Uterus (tissue), 4 donors: ENCODE data around the gene NXNL2. TPM values are rescaled to one million over a fixed set of nuclear protein-coding genes. Genes with fewer than 3 reads are reported as not detected.

Experiments used
- DNase-seq, 2 donors: peaks; one replicate each; pipeline ENCODE4 v3.0.0-alpha.2; 2019 to 2020
- H3K27ac ChIP-seq, 2 donors: fragments of 200-600 bp; sonication (generic); 1 replicate in 1 of 2; 2 replicates in 1 of 2; pipeline ENCODE4 v1.5.1; 2016 to 2018
- H3K27me3 ChIP-seq, 2 donors: fragments of 200-600 bp; sonication (generic); one replicate each; pipeline ENCODE4 v1.5.1; 2018 to 2019; ENCODE audit warnings: control low read depth in 1 of 2
- H3K36me3 ChIP-seq, 2 donors: fragments of 200-600 bp; sonication (generic); one replicate each; pipeline ENCODE4 v1.5.1; 2019; ENCODE audit warnings: control low read depth in 1 of 2
- H3K4me1 ChIP-seq, 2 donors: fragments of 200-600 bp; sonication (generic); one replicate each; pipeline ENCODE4 v1.5.1; 2018 to 2019; ENCODE audit warnings: control low read depth in 1 of 2
- H3K4me3 ChIP-seq, 2 donors: fragments of 200-600 bp; sonication (generic); 1 replicate in 1 of 2; 2 replicates in 1 of 2; pipeline ENCODE4 v1.5.1; 2018 to 2019; ENCODE audit warnings: mild to moderate bottlenecking in 1 of 2
- H3K9me3 ChIP-seq, 2 donors: fragments of 200-600 bp; sonication (generic); one replicate each; pipeline ENCODE4 v1.5.1; 2019; ENCODE audit warnings: control low read depth in 1 of 2
- CTCF ChIP-seq, 4 experiments: fragments of 200-600 bp in 2 of 4; fragments of 450-650 bp in 2 of 4; sonication (generic) in 2 of 4; IDR thresholded peaks; one replicate each; pipeline ENCODE4 v1.5.1; 2016 to 2019; ENCODE audit warnings: antibody characterized with exemption in 4 of 4, mild to moderate bottlenecking in 2 of 4, moderate library complexity in 1 of 4
- POLR2A ChIP-seq, 2 donors: fragments of 450-650 bp; IDR thresholded peaks; one replicate each; pipeline ENCODE4 v1.6.1; 2016; ENCODE audit warnings: antibody characterized with exemption in 2 of 2, mild to moderate bottlenecking in 1 of 2, moderate library complexity in 1 of 2
- intact Hi-C: fragments of 100-400 bp; cut with DNase I; formaldehyde crosslinking; loops from one replicate; pipeline ENCODE4 v1.15.1; 2023; ENCODE audit warnings: low total_unique reads
- total RNA-seq, 4 donors: library from RNA; depleted of rRNA in 3 of 4; stranded (reverse); fragments of >200 nt in 3 of 4; gene quantifications; one replicate each; pipeline versions ENCODE4 v1.1.0 to v1.2.4, GENCODE V29; 2014 to 2023
- donor health status: DM: yes; HTN: yes; CAD: no.

NXNL2 gene
- total RNA-seq, 4 donors from 2014 or later = 2.0 to 32.4 (median 9.7) TPM

DNA sequence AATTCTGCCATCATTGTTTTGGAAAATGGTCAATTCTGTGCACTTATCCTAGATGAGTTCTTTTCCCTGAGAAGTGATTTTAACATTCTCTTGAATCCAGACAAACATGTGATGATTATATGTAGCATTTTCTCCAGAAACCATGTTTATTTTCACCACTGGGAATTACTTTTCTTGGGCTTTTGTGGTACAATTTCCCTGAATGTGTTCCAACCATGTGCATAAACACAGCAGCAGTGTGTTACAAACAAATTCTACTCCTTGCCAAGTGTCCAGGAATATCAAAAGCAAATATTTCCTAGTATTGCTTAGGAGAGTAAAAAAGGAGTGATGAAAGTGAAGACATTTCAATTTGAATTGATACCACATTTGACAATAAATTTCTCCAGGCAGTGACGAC, 50.4 kb downstream of the NXNL2 start:
- H3K4me1 ChIP-seq = no peaks in the 10 kb centered on the region
- no peak for DNase-seq
- H3K27ac ChIP-seq = no peak overlapping the region
- intact Hi-C loops = no loop called here
- no peaks in the 10 kb centered on the region for H3K9me3 ChIP-seq
- no peaks in the 10 kb centered on the region for H3K36me3 ChIP-seq
- no peak overlapping the region for H3K4me3 ChIP-seq
- TF ChIP-seq POLR2A (IDR thresholded peaks at IDR 0.05) (no peak), CTCF (IDR thresholded peaks at IDR 0.05) (no peak)
- H3K27me3 ChIP-seq = no peaks in the 10 kb centered on the region

- Histone ChIP-seq H3K4me1 (no peaks in the 10 kb centered on the region), H3K4me3 (no peak overlapping the region), H3K36me3 (no peaks in the 10 kb centered on the region), H3K27ac (no peak overlapping the region), H3K9me3 (no peaks in the 10 kb centered on the region), H3K27me3 (no peaks in the 10 kb centered on the region)
- no peak for DNase-seq
- TF ChIP-seq CTCF (IDR thresholded peaks at IDR 0.05) (no peak), POLR2A (IDR thresholded peaks at IDR 0.05) (no peak)
- intact Hi-C loops = no loop called here
Observed at GRCh38 chr9:88586452-88586851, 51.5 kb downstream of the NXNL2 start.

GRCh38 chr9:88587182-88587581, 52.2 kb downstream of the NXNL2 start:
- intact Hi-C loops = no loop called here
- H3K27me3 ChIP-seq = no peaks in the 10 kb centered on the region
- no peak overlapping the region for H3K27ac ChIP-seq
- DNase-seq = no peak
- no peaks in the 10 kb centered on the region for H3K9me3 ChIP-seq
- no peak for TF ChIP-seq CTCF (IDR thresholded peaks at IDR 0.05)
- no peak for TF ChIP-seq POLR2A (IDR thresholded peaks at IDR 0.05)
- H3K36me3 ChIP-seq = no peaks in the 10 kb centered on the region
- no peak overlapping the region for H3K4me3 ChIP-seq
- no peaks in the 10 kb centered on the region for H3K4me1 ChIP-seq

DNA sequence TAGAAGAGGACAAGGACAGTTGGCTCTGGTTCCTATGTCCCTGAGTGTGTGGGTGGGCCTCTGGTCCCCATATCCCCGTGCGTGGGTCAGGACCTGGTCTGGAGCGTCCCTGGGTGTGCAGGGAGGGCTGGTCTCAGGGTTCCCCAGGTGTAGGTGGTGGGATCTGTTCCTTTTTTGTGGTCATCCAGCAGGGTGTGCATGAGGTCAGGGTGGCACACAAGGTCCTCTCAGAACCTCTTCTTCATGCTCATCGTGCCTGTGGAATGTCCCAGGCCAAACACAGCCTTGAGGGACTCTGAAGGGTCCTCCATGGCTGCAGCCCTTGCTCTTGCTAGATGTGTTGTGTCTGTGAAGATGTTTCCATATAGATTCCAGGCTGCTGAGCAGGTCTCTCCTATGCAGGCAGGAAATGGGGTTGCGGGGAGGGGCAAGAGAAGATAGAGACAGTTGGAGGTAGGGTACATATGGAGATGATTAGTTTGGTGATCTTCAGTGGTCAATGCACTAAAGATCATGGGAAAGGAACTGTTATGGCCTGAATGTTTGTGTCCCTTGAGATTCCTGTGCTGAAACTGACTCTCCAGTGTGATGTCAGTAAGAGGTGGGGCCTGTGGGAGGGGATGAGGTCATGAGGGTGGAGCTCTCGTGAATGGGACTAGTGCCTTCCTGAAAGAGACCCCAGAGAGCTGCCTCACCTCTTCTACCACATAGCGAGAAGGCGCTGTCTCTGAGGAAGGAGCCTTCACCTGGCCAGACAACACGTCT, 53.1 kb downstream of the NXNL2 start:
- no peak overlapping the region for H3K27ac ChIP-seq
- no peak overlapping the region for H3K4me3 ChIP-seq
- no peaks in the 10 kb centered on the region for H3K4me1 ChIP-seq
- no peak for TF ChIP-seq POLR2A (IDR thresholded peaks at IDR 0.05)
- TF ChIP-seq CTCF (IDR thresholded peaks at IDR 0.05) = no peak
- H3K36me3 ChIP-seq = no peaks in the 10 kb centered on the region
- DNase-seq = no peak
- H3K27me3 ChIP-seq = no peaks in the 10 kb centered on the region
- intact Hi-C loops = no loop called here
- H3K9me3 ChIP-seq = no peaks in the 10 kb centered on the region

GRCh38 chr9:88589656-88590055, 54.7 kb downstream of the NXNL2 start:
- intact Hi-C loops = loop anchor here (5.0 kb wide), 1 partner anchor 413 kb away; no protein-coding TSS in a partner anchor
- DNase-seq = no peak
- TF ChIP-seq POLR2A (IDR thresholded peaks at IDR 0.05) (no peak), CTCF (IDR thresholded peaks at IDR 0.05) (no peak)
- H3K36me3 ChIP-seq = no peaks in the 10 kb centered on the region
- no peak overlapping the region for H3K4me3 ChIP-seq
- no peaks in the 10 kb centered on the region for H3K27me3 ChIP-seq
- H3K4me1 ChIP-seq = no peaks in the 10 kb centered on the region
- H3K9me3 ChIP-seq = no peaks in the 10 kb centered on the region
- no peak overlapping the region for H3K27ac ChIP-seq
